ENCODE results near the gene BAG3. TPM values are rescaled to one million over a fixed set of nuclear protein-coding genes. Genes with fewer than 3 reads are reported as not detected.
"Not testable (repeated sequence)": the region's sequence is repeated elsewhere in the genome, so short reads cannot be mapped to it uniquely, and the experiment has no call there.

BAG3 gene
- total RNA-seq, 1 experiment from 2014 or later = 9.4 TPM

DNA sequence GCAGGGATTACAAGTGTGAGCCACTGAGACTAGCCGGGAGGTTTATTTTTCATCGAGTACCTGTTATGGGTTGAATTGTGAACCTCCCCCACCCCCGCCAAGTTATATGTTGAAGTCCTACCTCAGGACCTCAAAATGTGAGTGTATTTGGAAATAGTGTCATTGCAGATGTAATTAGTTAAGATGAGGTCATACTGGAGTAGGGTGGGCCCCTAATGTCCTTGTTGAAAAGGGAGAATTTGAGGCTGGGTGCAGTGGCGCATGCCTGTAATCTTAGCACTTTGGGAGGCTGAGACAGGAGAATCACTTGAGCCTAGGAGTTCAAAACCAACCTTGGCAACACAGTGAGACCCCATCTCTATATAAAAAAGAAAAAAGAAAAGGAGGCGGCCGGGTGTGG, 10.8 kb upstream of the BAG3 start:
- no peak for DNase-seq (ENCODE audit: low read depth)

GRCh38 chr10:119640875-119641526, 10.2 kb upstream of the BAG3 start:
- DNase-seq (ENCODE audit: low read depth) = no peak

DNA sequence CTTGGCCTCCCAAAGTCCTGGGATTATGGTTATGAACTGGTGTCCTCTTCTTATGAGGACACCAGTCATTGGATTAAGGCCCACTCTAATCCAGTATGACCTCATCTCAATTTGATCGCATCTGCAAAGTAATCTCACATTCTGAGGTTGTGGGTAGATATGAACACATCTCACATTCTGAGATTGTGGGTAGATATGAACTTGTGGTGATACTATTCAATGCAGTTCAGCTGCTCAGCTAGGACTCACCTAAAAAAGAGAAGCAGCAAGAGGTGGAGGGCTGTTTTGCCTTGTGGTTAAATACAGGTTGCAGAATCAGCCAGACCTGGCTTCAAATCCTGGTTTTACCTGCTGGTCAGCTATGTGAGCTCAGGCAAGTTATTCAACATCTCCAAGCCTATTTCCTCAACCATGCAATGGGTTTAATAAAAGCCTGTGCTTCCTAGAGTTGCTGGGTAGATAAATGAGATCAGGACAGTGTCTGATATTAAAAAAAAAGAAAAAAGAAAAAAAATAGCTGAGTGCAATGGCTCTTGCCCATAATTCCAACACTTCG, 8.5 kb upstream of the BAG3 start:
- DNase-seq (ENCODE audit: low read depth) = no peak

- DNase-seq (ENCODE audit: low read depth) = no peak
Observed at GRCh38 chr10:119643306-119644204, 7.6 kb upstream of the BAG3 start.

DNA sequence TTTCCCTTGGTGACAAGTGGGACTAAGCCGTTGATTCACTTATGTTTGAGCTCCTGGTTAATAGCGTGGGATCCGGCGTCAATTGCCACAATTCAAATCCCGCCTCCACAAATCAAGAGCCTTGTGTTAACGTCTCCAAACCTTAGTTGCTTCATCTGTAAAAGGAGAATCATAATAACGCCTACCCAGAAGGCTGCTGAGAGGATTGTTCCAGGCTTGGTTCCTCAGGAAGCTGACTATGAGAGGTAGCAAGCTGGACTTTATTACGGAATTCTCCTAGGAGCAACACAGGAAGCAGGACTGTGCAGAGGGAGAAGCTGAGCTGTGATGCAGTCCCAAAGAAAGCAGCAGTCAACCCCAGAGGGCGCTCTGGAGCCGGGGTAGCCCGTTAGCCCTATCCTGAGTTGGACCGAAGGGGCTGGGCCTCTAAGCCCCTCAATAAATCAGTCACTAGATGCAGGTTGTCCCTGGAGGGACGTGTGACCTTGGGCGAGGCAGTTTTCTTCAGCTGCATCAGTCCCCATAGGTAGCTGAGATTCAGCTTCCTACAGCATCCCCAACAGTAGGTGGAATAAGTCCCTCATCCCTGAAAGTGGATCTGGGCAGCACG, 6.9 kb upstream of the BAG3 start:
- DNase-seq (ENCODE audit: low read depth) = no peak

DNA sequence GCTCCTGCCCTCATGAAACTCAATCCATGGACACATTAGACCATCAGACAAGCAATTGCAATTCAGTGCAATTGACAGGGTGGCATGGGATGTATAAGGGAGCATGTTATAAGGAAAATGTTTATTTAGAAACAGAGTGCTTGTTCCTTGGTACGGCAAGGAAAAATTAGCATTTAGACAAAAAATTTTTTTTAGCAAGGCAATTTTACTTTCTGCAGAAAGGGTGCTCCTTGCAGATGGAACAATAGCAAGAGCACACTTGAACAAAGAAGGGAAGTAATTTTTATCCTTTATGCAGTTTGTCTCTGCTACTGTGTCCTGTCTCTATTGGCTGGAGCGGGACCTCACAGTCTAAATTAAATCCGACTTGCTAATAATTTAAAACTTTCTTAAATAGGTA, 6.2 kb upstream of the BAG3 start:
- no peak for DNase-seq (ENCODE audit: low read depth)

- no peak for DNase-seq (ENCODE audit: low read depth)
Observed at GRCh38 chr10:119650062-119650461, 1.1 kb upstream of the BAG3 start.

DNA sequence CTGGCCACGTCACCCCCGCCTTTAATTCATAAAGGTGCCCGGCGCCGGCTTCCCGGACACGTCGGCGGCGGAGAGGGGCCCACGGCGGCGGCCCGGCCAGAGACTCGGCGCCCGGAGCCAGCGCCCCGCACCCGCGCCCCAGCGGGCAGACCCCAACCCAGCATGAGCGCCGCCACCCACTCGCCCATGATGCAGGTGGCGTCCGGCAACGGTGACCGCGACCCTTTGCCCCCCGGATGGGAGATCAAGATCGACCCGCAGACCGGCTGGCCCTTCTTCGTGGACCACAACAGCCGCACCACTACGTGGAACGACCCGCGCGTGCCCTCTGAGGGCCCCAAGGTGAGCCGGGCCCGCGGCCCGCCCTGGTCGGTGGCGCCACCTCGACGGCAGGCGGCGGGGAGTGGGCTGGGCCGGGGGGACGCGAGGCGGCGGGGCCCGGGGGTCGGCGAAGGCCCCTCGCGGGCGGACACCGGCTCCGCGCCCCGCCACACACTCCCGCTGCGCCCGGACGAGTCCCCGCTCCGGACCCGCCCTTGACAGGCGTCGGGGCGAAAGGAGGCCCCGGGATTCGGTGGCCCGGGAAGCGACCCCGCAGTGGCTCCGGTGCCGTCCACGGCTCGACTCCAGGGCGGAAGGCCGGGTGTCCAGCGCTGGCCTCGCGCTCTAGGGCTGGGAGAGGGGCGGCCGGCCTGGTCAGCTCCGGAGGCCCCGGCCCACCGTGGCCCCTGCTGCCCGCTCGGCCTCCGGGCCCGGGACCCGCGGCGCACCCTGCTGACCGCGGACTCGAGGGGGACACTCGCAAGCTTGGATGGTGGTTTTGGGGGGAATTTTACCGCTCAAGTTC, 557 bp downstream of the BAG3 start:
- no peak for DNase-seq (ENCODE audit: low read depth)

GRCh38 chr10:119652361-119652730, 1.2 kb downstream of the BAG3 start:
- peak; percentile 54 for DNase-seq (ENCODE audit: low read depth)

- no peak for DNase-seq (ENCODE audit: low read depth)
Observed at GRCh38 chr10:119653209-119653608, 2.0 kb downstream of the BAG3 start.

GRCh38 chr10:119653916-119654315, 2.7 kb downstream of the BAG3 start:
- no peak for DNase-seq (ENCODE audit: low read depth)

- DNase-seq (ENCODE audit: low read depth) = peak; percentile 47
Observed at GRCh38 chr10:119654540-119654939, 3.4 kb downstream of the BAG3 start.

DNA sequence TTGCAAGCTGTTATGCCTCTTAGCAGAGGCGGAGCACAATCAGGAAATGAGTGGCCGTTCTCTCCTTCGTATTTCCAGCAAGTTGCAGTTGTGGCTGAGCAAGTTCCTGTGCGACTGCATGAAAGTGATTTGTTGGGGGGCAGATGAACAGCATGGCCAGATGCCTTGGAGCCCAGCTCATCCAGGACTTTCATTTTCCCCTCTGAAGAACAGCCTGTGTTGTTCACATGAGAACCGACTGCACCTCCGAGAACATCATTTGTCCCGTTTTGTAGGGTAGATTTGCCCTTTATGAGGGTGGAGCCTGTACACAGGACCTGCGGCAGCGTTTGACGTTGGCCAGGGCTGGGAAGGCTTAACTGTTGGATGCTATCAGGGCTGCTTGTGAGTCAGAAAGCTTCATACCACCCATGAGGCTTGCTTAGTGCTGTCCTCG, 4.4 kb downstream of the BAG3 start:
- DNase-seq (ENCODE audit: low read depth) = peak; percentile 79

DNA sequence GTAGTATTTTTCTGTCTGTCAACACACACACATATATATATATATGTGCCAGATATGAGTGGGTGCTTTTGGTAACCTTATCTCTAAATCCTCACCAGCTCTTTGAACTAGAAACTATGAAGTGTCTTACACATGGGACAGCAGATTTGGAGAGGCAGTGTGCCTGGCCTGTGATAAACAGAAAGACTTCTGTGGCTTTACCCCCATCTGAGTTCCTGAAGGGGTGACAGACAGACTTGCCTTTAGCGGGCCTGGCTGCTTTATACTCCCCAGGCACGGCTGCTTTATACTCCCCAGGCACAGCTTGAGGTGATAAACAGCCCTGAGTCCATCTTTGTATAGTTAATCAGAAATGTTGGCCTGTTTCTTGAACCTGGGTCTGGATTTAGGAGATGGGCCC, 5.6 kb downstream of the BAG3 start:
- no peak for DNase-seq (ENCODE audit: low read depth)

DNA sequence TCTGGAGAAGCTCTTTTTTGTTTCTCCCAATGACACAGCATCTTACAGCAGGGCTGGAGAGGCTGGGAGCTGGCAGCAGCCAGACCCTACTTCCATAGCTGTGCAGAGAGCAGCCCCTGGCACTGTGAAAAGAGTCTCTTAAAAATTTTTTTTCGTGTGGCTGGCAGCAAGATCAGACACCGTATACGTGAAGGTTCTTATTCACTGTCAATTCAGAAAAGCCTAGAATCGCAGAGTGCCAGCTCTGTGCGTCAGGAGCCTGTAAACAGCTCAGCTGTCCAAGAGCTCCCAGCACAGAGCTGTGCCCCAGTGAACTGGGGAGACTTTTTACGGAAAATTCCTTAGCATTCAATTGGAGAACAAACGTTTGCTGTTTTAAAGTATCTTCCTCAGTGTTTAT, 6.5 kb downstream of the BAG3 start:
- peak; percentile 15 for DNase-seq (ENCODE audit: low read depth)

DNA sequence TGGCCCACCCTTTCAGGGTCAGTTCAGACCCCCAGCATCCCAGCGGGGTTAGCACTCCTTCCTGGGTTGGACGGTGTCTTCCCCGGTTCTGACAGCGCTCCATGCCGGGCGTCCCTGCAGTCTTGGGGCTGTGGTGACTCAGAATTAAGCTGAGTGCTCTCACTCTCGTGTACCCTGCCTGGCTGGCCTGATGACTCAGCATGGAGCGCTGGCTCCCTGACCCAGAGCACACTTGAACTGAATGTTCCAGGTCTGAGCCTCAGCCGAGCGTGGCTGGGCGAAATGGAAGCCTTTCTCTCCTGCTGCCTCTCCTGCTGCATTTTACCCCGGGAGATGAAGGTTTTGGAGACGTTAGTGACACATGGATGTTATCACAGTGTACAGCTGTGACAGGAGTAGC, 7.1 kb downstream of the BAG3 start:
- peak; percentile 94 for DNase-seq (ENCODE audit: low read depth)

- peak; percentile 47 for DNase-seq (ENCODE audit: low read depth)
Observed at GRCh38 chr10:119659951-119660350, 8.8 kb downstream of the BAG3 start.

GRCh38 chr10:119662076-119662605, 11.0 kb downstream of the BAG3 start:
- DNase-seq (ENCODE audit: low read depth) = not testable (repeated sequence)

- DNase-seq (ENCODE audit: low read depth) = no peak
Observed at GRCh38 chr10:119663866-119664698, 12.9 kb downstream of the BAG3 start.

All from Daoy (cell line).